ENCODE measurements around the gene DPH1.

The DPH1 gene

GRCh38 chr17:2043785-2044184 lies 13.8 kb downstream of the DPH1 start:
- ChIA-PET CTCF (no interaction called here), POLR2A (no interaction called here)
- no peak for TF ChIP-seq PKNOX1 (IDR thresholded peaks at IDR 0.05)
- TF ChIP-seq L3MBTL2 (conservative IDR thresholded peaks at IDR 0.05) = no peak
- TF ChIP-seq ARNT (IDR thresholded peaks at IDR 0.05) = no peak
- TF ChIP-seq SUZ12 (IDR thresholded peaks at IDR 0.05) = no peak
- no peak for TF ChIP-seq CTBP1 (IDR thresholded peaks at IDR 0.05; ENCODE audit: borderline replicate concordance)
- TF ChIP-seq SP1 (IDR thresholded peaks at IDR 0.05) = no peak
- TF ChIP-seq ZNF384 (IDR thresholded peaks at IDR 0.05) = no peak
- no peak for TF ChIP-seq FOXK2 (IDR thresholded peaks at IDR 0.05)
- TF ChIP-seq FOXM1 (IDR thresholded peaks at IDR 0.05; ENCODE audit: borderline replicate concordance) = no peak
- DNase-seq (ENCODE audit: extremely low spot score) = no peak

GRCh38 chr17:2044263-2044894 lies 14.4 kb downstream of the DPH1 start:
- no peak for DNase-seq (ENCODE audit: extremely low spot score)
- CTCF ChIA-PET = no interaction called here
- POLR2A ChIA-PET = no interaction called here
- no peak for TF ChIP-seq CTBP1 (IDR thresholded peaks at IDR 0.05; ENCODE audit: borderline replicate concordance)
- TF ChIP-seq HDGF (IDR thresholded peaks at IDR 0.05; ENCODE audit: borderline replicate concordance) = no peak
- TF ChIP-seq FOXA1 (IDR thresholded peaks at IDR 0.05) = no peak
- TF ChIP-seq NFRKB (IDR thresholded peaks at IDR 0.05) = no peak
- no peak for TF ChIP-seq BHLHE40 (IDR thresholded peaks at IDR 0.05; ENCODE audit: borderline replicate concordance)
- TF ChIP-seq SUZ12 (IDR thresholded peaks at IDR 0.05) = no peak
- no peak for TF ChIP-seq ZNF384 (IDR thresholded peaks at IDR 0.05)
- no peak for TF ChIP-seq L3MBTL2 (conservative IDR thresholded peaks at IDR 0.05)
- no peak for TF ChIP-seq ELF4 (IDR thresholded peaks at IDR 0.05)
- TF ChIP-seq FOXM1 (IDR thresholded peaks at IDR 0.05; ENCODE audit: borderline replicate concordance) = no peak
- no peak for TF ChIP-seq FOXK2 (IDR thresholded peaks at IDR 0.05)
- no peak for TF ChIP-seq ARNT (IDR thresholded peaks at IDR 0.05)
- no peak for TF ChIP-seq PKNOX1 (IDR thresholded peaks at IDR 0.05)
- TF ChIP-seq TARDBP (IDR thresholded peaks at IDR 0.05) = no peak
- TF ChIP-seq LEF1 (IDR thresholded peaks at IDR 0.05; ENCODE audit: borderline replicate concordance) = no peak
- no peak for TF ChIP-seq SP1 (IDR thresholded peaks at IDR 0.05)

- no peak for DNase-seq (ENCODE audit: extremely low spot score)
- ChIA-PET CTCF (no interaction called here), POLR2A (no interaction called here)
- TF ChIP-seq CTBP1 (IDR thresholded peaks at IDR 0.05; ENCODE audit: borderline replicate concordance) = no peak
- no peak for TF ChIP-seq ZNF384 (IDR thresholded peaks at IDR 0.05)
- no peak for TF ChIP-seq FOXK2 (IDR thresholded peaks at IDR 0.05)
- TF ChIP-seq PKNOX1 (IDR thresholded peaks at IDR 0.05) = no peak
- TF ChIP-seq LEF1 (IDR thresholded peaks at IDR 0.05; ENCODE audit: borderline replicate concordance) = no peak
- TF ChIP-seq TARDBP (IDR thresholded peaks at IDR 0.05) = no peak
- no peak for TF ChIP-seq HDGF (IDR thresholded peaks at IDR 0.05; ENCODE audit: borderline replicate concordance)
- no peak for TF ChIP-seq ELF4 (IDR thresholded peaks at IDR 0.05)
- no peak for TF ChIP-seq ARNT (IDR thresholded peaks at IDR 0.05)
- no peak for TF ChIP-seq NFRKB (IDR thresholded peaks at IDR 0.05)
- no peak for TF ChIP-seq SP1 (IDR thresholded peaks at IDR 0.05)
Observed at GRCh38 chr17:2047590-2047989, 17.6 kb downstream of the DPH1 start.

GRCh38 chr17:2048805-2049204 lies 18.9 kb downstream of the DPH1 start:
- DNase-seq (ENCODE audit: extremely low spot score) = no peak
- POLR2A ChIA-PET = no interaction called here
- CTCF ChIA-PET = no interaction called here
- TF ChIP-seq CTBP1 (IDR thresholded peaks at IDR 0.05; ENCODE audit: borderline replicate concordance) = no peak
- TF ChIP-seq FOXA1 (IDR thresholded peaks at IDR 0.05) = no peak
- TF ChIP-seq FOXM1 (IDR thresholded peaks at IDR 0.05; ENCODE audit: borderline replicate concordance) = no peak
- TF ChIP-seq TARDBP (IDR thresholded peaks at IDR 0.05) = no peak
- no peak for TF ChIP-seq ARNT (IDR thresholded peaks at IDR 0.05)
- no peak for TF ChIP-seq HDGF (IDR thresholded peaks at IDR 0.05; ENCODE audit: borderline replicate concordance)
- TF ChIP-seq LEF1 (IDR thresholded peaks at IDR 0.05; ENCODE audit: borderline replicate concordance) = no peak

- ChIA-PET POLR2A (interaction anchor here (0.6 to 1.5 kb wide), 3 partner anchors 9 to 352 kb away, joined by 3 to 5 read pairs (median 3); no protein-coding TSS in a partner anchor), CTCF (no interaction called here)
- TF ChIP-seq BHLHE40 (IDR thresholded peaks at IDR 0.05; ENCODE audit: borderline replicate concordance) (no peak), ARNT (IDR thresholded peaks at IDR 0.05) (no peak), HDGF (IDR thresholded peaks at IDR 0.05; ENCODE audit: borderline replicate concordance) (no peak), LEF1 (IDR thresholded peaks at IDR 0.05; ENCODE audit: borderline replicate concordance) (0 out of 2 replicates have a peak, but pooled peaks have one; percentile 29), SUZ12 (IDR thresholded peaks at IDR 0.05) (no peak), TARDBP (IDR thresholded peaks at IDR 0.05) (no peak), FOXK2 (IDR thresholded peaks at IDR 0.05) (no peak), NFRKB (IDR thresholded peaks at IDR 0.05) (no peak), FOXM1 (IDR thresholded peaks at IDR 0.05; ENCODE audit: borderline replicate concordance) (peak; percentile 40; the same call in 1 of the 2 replicates), L3MBTL2 (conservative IDR thresholded peaks at IDR 0.05) (no peak)
- peak; percentile 81 for DNase-seq (ENCODE audit: extremely low spot score)
Observed at GRCh38 chr17:2049333-2050299, 19.7 kb downstream of the DPH1 start.

Measured in HEK293T (cell line).